Measurements from ENCODE around the gene BAZ1B.

Gene BAZ1B

GRCh38 chr7:73437091-73437490 lies 85.0 kb downstream of the BAZ1B start:
- TF ChIP-seq CTCF (IDR thresholded peaks at IDR 0.05; ENCODE audit: low read depth, low read length, missing control alignments): no peak
- no peak overlapping the region for H3K4me3 ChIP-seq (replicated peaks; ENCODE audit: low read depth, low read length)
- no peak for DNase-seq (ENCODE audit: extremely low read depth, low read depth)

GRCh38 chr7:73436031-73436929 lies 85.8 kb downstream of the BAZ1B start:
- peak; percentile 13 for TF ChIP-seq CTCF (IDR thresholded peaks at IDR 0.05; ENCODE audit: low read depth, low read length, missing control alignments)
- no peak for DNase-seq (ENCODE audit: extremely low read depth, low read depth)
- no peak overlapping the region for H3K4me3 ChIP-seq (replicated peaks; ENCODE audit: low read depth, low read length)

GRCh38 chr7:73435471-73436009 lies 86.6 kb downstream of the BAZ1B start:
- TF ChIP-seq CTCF (IDR thresholded peaks at IDR 0.05; ENCODE audit: low read depth, low read length, missing control alignments): no peak
- DNase-seq (ENCODE audit: extremely low read depth, low read depth): no peak
- H3K4me3 ChIP-seq (replicated peaks; ENCODE audit: low read depth, low read length): no peak overlapping the region

GRCh38 chr7:73434701-73435069 lies 87.4 kb downstream of the BAZ1B start:
- no peak for DNase-seq (ENCODE audit: extremely low read depth, low read depth)
- no peak for TF ChIP-seq CTCF (IDR thresholded peaks at IDR 0.05; ENCODE audit: low read depth, low read length, missing control alignments)
- H3K4me3 ChIP-seq (replicated peaks; ENCODE audit: low read depth, low read length): no peak overlapping the region

GRCh38 chr7:73433924-73434700 lies 88.0 kb downstream of the BAZ1B start:
- TF ChIP-seq CTCF (IDR thresholded peaks at IDR 0.05; ENCODE audit: low read depth, low read length, missing control alignments): no peak
- H3K4me3 ChIP-seq (replicated peaks; ENCODE audit: low read depth, low read length): no peak overlapping the region
- no peak for DNase-seq (ENCODE audit: extremely low read depth, low read depth)

GRCh38 chr7:73432676-73433075 lies 89.4 kb downstream of the BAZ1B start:
- no peak for TF ChIP-seq CTCF (IDR thresholded peaks at IDR 0.05; ENCODE audit: low read depth, low read length, missing control alignments)
- no peak overlapping the region for H3K4me3 ChIP-seq (replicated peaks; ENCODE audit: low read depth, low read length)
- no peak for DNase-seq (ENCODE audit: extremely low read depth, low read depth)

Measured in HFF-Myc (cell line).